ENCODE data around the gene AP2A2. TPM values are rescaled to one million over a fixed set of nuclear protein-coding genes. Genes with fewer than 3 reads are reported as not detected.

AP2A2 gene
- total RNA-seq, 2 donors from 2014 or later, result 79.4 to 97.7 TPM

GRCh38 chr11:999009-999408, 73.3 kb downstream of the AP2A2 start:
- no peak for TF ChIP-seq CTCF (conservative IDR thresholded peaks at IDR 0.05)

DNA sequence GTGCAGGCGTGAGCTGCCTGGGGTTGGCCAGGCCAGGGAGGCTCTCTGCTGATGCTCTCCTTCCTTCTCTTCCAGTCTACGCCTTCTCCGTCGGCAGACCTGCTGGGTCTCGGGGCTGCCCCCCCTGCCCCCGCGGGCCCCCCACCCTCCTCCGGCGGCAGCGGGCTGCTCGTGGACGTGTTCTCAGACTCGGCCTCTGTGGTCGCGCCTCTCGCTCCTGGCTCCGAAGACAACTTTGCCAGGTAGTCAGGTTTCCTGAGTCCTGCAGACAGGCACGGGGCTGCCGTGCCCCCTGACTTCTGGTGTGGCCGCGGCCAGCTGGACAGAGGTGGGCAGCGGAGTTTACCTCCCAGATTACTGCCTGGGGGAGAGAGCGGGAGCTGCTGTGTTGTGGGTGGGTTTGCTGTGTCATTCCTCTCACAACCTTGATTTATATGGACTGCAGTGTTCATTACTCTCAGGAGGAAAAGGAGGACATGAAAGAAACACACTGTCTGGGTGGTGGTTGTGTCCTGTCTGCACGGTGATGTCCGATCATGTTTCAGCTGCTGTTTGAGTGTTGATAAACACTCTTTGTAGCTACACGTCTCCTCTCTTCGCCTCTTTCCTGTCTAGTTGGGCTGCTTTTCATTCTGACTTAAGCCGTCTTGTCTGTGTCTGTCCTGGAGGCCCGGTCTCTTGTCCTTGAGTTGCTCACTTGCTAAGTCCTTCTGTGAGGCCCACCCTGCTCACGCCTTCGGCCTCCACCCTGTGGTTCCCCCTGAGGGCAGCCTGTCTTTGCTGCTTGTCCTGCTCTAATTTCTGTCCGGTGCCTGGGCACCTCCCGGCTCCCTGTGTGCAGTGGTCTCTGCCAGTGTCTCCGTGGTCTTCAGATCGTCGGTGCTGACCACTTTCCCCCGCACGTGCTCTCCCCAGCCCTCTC, 74.9 kb downstream of the AP2A2 start:
- H3K4me3 Mint-ChIP-seq, result no peak overlapping the region

More at GRCh38 chr11:999009-999408, 73.3 kb downstream of the AP2A2 start:
- Histone ChIP-seq H3K27ac (ENCODE audit: low read depth, low read length) (no peak overlapping the region), H3K4me3 (ENCODE audit: low read length) (no peak overlapping the region), H3K9me3 (ENCODE audit: control insufficient read depth, low read length) (no peaks in the 10 kb centered on the region), H3K9ac (ENCODE audit: extremely low read depth, low read length, poor library complexity, severe bottlenecking) (no peak overlapping the region), H3K27me3 (ENCODE audit: control insufficient read depth, insufficient read depth, low read length, poor library complexity, severe bottlenecking) (no peaks in the 10 kb centered on the region), H3K36me3 (ENCODE audit: control insufficient read depth, insufficient read depth, low read length) (peaks cover 31% of the 10 kb centered on the region), H3K4me1 (ENCODE audit: control insufficient read depth, insufficient read depth, low read length) (no peaks in the 10 kb centered on the region)
- no peak for DNase-seq
- WGBS, 2 experiments (ENCODE audit: insufficient coverage in 1 of 2, insufficient read length in 1 of 2), result 95 to 96% methylated on average over 9 to 10 of the region's 10 CpGs
- no peaks in the 10 kb centered on the region for H3K27me3 Mint-ChIP-seq (ENCODE audit: insufficient read depth)
- H3K27ac Mint-ChIP-seq, result no peak overlapping the region
- no peak overlapping the region for H3K4me3 Mint-ChIP-seq
- H3K4me1 Mint-ChIP-seq, result no peaks in the 10 kb centered on the region
- no peaks in the 10 kb centered on the region for H3K9me3 Mint-ChIP-seq
- peaks cover 71% of the 10 kb centered on the region for H3K36me3 Mint-ChIP-seq (ENCODE audit: low read depth)

More for the DNA sequence above, 74.9 kb downstream of the AP2A2 start:
- Histone ChIP-seq H3K27me3 (ENCODE audit: control insufficient read depth, insufficient read depth, low read length, poor library complexity, severe bottlenecking) (no peaks in the 10 kb centered on the region), H3K27ac (ENCODE audit: low read depth, low read length) (no peak overlapping the region), H3K36me3 (ENCODE audit: control insufficient read depth, insufficient read depth, low read length) (peaks cover 41% of the 10 kb centered on the region), H3K9me3 (ENCODE audit: control insufficient read depth, low read length) (no peaks in the 10 kb centered on the region), H3K9ac (ENCODE audit: extremely low read depth, low read length, poor library complexity, severe bottlenecking) (no peak overlapping the region), H3K4me1 (ENCODE audit: control insufficient read depth, insufficient read depth, low read length) (no peaks in the 10 kb centered on the region), H3K4me3 (ENCODE audit: low read length) (no peak overlapping the region)
- Mint-ChIP-seq H3K27me3 (ENCODE audit: insufficient read depth) (no peaks in the 10 kb centered on the region), H3K9me3 (no peaks in the 10 kb centered on the region), H3K4me1 (no peaks in the 10 kb centered on the region), H3K27ac (peak overlapping the region; percentile 50), H3K36me3 (ENCODE audit: low read depth) (peaks cover 77% of the 10 kb centered on the region)
- WGBS, 2 experiments (ENCODE audit: insufficient coverage in 1 of 2, insufficient read length in 1 of 2), result 96 to 98% methylated on average over 26 to 38 of the region's 38 CpGs
- no peak for TF ChIP-seq CTCF (conservative IDR thresholded peaks at IDR 0.05)
- DNase-seq, result no peak
